ENCODE results near the gene FAM227B. TPM values are rescaled to one million over a fixed set of nuclear protein-coding genes. Genes with fewer than 3 reads are reported as not detected.
"Not testable (repeated sequence)": the region's sequence is repeated elsewhere in the genome, so short reads cannot be mapped to it uniquely, and the experiment has no call there.

Gene FAM227B
- total RNA-seq, 1 donor from 2014 or later, result 5.8 TPM

GRCh38 chr15:49538520-49538919 is 82.1 kb downstream of the FAM227B start:
- no peaks in the 10 kb centered on the region for H3K36me3 ChIP-seq (ENCODE audit: control insufficient read depth, insufficient read depth, low read length)
- H3K4me3 ChIP-seq (ENCODE audit: low read depth, low read length), result no peak overlapping the region
- no peak for DNase-seq (ENCODE audit: low read depth)
- no peaks in the 10 kb centered on the region for H3K27me3 ChIP-seq (ENCODE audit: control insufficient read depth, insufficient read depth, low read length)
- TF ChIP-seq CTCF (IDR thresholded peaks at IDR 0.05; ENCODE audit: insufficient read depth, low read length, poor library complexity, severe bottlenecking), result no peak

DNA sequence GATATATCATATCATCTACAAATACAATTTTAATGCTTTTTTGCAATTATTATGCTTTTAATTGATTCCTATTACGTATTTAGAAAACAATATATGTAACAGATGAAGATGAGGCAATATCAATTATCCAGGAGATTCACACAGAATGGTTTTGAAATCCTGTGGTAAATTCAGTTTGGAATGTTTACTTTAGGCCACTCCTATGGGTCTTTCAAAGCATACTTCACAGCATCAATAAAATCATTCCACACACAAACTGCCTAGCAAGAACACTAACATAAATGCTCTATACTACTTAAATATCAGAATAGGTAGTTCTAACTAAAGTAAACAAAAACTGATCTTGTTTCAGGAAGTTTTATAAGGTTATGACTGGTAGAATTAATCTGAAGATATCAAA is 90.5 kb downstream of the FAM227B start:
- no peak for TF ChIP-seq CTCF (IDR thresholded peaks at IDR 0.05; ENCODE audit: insufficient read depth, low read length, poor library complexity, severe bottlenecking)
- Histone ChIP-seq H3K4me3 (ENCODE audit: low read depth, low read length) (no peak overlapping the region), H3K36me3 (ENCODE audit: control insufficient read depth, insufficient read depth, low read length) (no peaks in the 10 kb centered on the region), H3K27me3 (ENCODE audit: control insufficient read depth, insufficient read depth, low read length) (no peaks in the 10 kb centered on the region)
- no peak for DNase-seq (ENCODE audit: low read depth)

DNA sequence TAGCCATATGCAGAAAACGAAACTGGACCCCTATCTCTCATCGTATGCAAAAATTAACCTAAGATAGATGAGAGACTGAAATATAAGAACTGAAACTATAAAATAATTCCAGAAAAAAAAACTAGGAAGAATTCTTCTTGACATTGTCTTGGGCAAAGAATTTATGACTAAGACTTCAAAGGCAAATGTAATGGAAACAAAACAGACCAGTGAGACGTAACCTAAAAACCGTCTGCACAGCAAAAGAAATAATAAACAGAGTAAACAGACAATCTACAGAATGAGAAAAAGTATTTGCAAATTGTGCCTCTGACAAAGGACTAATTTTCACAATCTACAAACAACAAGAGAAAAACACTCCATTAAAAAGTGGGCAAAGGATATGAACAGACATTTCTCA is 92.3 kb downstream of the FAM227B start:
- Histone ChIP-seq H3K4me3 (ENCODE audit: low read depth, low read length) (no peak overlapping the region), H3K36me3 (ENCODE audit: control insufficient read depth, insufficient read depth, low read length) (no peaks in the 10 kb centered on the region), H3K27me3 (ENCODE audit: control insufficient read depth, insufficient read depth, low read length) (no peaks in the 10 kb centered on the region)
- DNase-seq (ENCODE audit: low read depth), result no peak
- no peak for TF ChIP-seq CTCF (IDR thresholded peaks at IDR 0.05; ENCODE audit: insufficient read depth, low read length, poor library complexity, severe bottlenecking)

DNA sequence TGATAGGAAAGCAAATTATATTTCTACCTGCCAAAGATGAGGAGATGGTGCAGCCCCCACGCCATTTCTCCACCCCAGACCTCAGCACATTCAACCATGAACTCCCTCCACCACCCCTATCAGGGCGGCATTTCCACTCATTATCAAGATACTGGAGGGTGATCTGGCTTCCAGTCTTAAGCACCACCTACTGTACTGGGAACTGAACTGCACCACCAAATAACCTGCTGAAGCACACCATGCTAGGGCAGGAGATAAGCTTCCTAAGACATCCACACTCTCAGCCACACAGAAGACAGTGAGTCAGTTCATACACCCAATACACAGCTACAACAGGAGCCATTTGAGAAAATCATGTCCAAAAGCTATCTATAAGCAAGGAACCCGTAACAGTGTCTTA is 98.8 kb downstream of the FAM227B start:
- TF ChIP-seq CTCF (IDR thresholded peaks at IDR 0.05; ENCODE audit: insufficient read depth, low read length, poor library complexity, severe bottlenecking), result peak; percentile 3
- Histone ChIP-seq H3K27me3 (ENCODE audit: control insufficient read depth, insufficient read depth, low read length) (no peaks in the 10 kb centered on the region), H3K4me3 (ENCODE audit: low read depth, low read length) (no peak overlapping the region), H3K36me3 (ENCODE audit: control insufficient read depth, insufficient read depth, low read length) (no peaks in the 10 kb centered on the region)
- no peak for DNase-seq (ENCODE audit: low read depth)

GRCh38 chr15:49512739-49513138 is 107.9 kb downstream of the FAM227B start:
- not testable (repeated sequence) for H3K4me3 ChIP-seq (ENCODE audit: low read depth, low read length); H3K36me3 ChIP-seq (ENCODE audit: control insufficient read depth, insufficient read depth, low read length); H3K27me3 ChIP-seq (ENCODE audit: control insufficient read depth, insufficient read depth, low read length); DNase-seq (ENCODE audit: low read depth)

DNA sequence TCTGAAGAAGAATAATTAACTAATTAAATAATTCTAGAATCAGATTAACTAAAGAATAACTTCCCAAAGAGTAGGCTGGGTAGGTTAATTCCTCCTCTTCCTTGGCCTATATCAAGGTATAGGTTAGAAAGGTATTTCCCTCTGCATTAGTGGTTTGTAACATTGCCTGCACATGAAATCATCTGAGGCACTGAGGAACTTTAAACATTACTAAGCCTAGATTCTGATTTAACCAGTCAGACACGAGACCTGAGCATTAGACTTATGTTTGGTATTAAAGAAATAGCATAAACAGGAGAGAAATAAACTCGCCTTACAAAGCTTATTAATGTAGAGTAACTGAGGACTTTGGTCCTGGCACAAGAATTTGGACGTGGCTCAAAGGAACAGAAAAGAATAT is 113.4 kb downstream of the FAM227B start:
- no peak for DNase-seq (ENCODE audit: low read depth)
- no peak overlapping the region for H3K4me3 ChIP-seq (ENCODE audit: low read depth, low read length)
- no peak for TF ChIP-seq CTCF (IDR thresholded peaks at IDR 0.05; ENCODE audit: insufficient read depth, low read length, poor library complexity, severe bottlenecking)
- H3K36me3 ChIP-seq (ENCODE audit: control insufficient read depth, insufficient read depth, low read length), result no peaks in the 10 kb centered on the region
- H3K27me3 ChIP-seq (ENCODE audit: control insufficient read depth, insufficient read depth, low read length), result no peaks in the 10 kb centered on the region
